Measurements from ENCODE around the gene SH3YL1. TPM values are rescaled to one million over a fixed set of nuclear protein-coding genes. Genes with fewer than 3 reads are reported as not detected.

The SH3YL1 gene
- polyA plus RNA-seq, 1 donor (not counting 4 experiments of a cell fraction or from before 2014, with no cell fraction given) = 41.8 TPM

DNA sequence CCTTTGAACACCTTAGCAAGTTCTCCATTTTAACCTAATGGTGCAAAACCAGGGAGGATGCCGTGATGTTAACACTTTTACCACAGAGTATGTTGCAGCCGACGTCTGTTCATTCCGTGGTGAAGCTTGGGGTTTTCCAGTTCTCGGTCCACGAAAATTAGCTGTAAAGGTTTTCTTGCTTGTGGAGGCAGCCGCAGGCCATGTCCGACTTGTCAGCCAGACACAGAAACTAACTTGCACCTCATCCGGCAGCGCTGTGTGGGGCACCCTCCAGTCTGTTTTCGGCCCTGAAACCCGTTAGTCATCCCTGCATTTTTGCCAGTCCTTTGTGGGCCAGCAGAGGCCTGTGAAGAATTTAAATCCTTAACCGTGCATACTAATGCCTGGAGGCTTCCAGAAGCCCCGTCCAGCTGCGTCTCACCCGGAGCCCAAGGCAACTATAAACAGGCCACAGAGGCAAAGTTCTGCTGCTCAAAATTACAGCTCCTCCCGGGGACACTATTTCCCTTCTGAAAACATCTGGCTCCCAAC lies 70.6 kb downstream of the SH3YL1 start:
- Histone ChIP-seq H3K9ac (ENCODE audit: control insufficient read depth, extremely low read depth, insufficient read depth, low read length) (peak overlapping the region; percentile 33), H3K36me3 (ENCODE audit: control insufficient read depth in 2 of 2, extremely low read depth in 1 of 2, insufficient read depth in 2 of 2, low read length in 2 of 2) (no peaks in the 10 kb centered on the region), H3K4me3 (ENCODE audit: control insufficient read depth in 2 of 3, extremely low read depth in 1 of 3, insufficient read depth in 2 of 3, low read depth in 1 of 3, low read length in 3 of 3) (peak overlapping the region in 1 of 3 experiments; percentile 27), H3K9me3 (ENCODE audit: control insufficient read depth, low read depth, low read length) (no peaks in the 10 kb centered on the region), H3K27ac (ENCODE audit: control insufficient read depth, insufficient read depth, low read length) (peak overlapping the region; percentile 65), H3K9me1 (ENCODE audit: control insufficient read depth, extremely low read depth, insufficient read depth, low read length) (no peaks in the 10 kb centered on the region), H4K20me1 (ENCODE audit: control insufficient read depth, extremely low read depth, insufficient read depth, low read length) (no peaks in the 10 kb centered on the region), H3K4me1 (ENCODE audit: control insufficient read depth, extremely low read depth, insufficient read depth, low read length) (peaks cover 15% of the 10 kb centered on the region), H2AFZ (ENCODE audit: control insufficient read depth, low read length) (peak overlapping the region; percentile 75), H3K4me2 (ENCODE audit: control insufficient read depth, extremely low read depth, insufficient read depth, low read depth, low read length) (peak overlapping the region; percentile 73), H3K79me2 (ENCODE audit: control insufficient read depth, insufficient read depth, low read length) (no peaks in the 10 kb centered on the region), H3K27me3 (ENCODE audit: control insufficient read depth, extremely low read depth, insufficient read depth, low read length) (no peaks in the 10 kb centered on the region)
- TF ChIP-seq, protein P1, sequence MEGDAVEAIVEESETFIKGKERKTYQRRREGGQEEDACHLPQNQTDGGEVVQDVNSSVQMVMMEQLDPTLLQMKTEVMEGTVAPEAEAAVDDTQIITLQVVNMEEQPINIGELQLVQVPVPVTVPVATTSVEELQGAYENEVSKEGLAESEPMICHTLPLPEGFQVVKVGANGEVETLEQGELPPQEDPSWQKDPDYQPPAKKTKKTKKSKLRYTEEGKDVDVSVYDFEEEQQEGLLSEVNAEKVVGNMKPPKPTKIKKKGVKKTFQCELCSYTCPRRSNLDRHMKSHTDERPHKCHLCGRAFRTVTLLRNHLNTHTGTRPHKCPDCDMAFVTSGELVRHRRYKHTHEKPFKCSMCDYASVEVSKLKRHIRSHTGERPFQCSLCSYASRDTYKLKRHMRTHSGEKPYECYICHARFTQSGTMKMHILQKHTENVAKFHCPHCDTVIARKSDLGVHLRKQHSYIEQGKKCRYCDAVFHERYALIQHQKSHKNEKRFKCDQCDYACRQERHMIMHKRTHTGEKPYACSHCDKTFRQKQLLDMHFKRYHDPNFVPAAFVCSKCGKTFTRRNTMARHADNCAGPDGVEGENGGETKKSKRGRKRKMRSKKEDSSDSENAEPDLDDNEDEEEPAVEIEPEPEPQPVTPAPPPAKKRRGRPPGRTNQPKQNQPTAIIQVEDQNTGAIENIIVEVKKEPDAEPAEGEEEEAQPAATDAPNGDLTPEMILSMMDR (optimal IDR thresholded peaks at IDR 0.05 in 1 of 3, IDR thresholded peaks at IDR 0.05 in 1 of 3, conservative IDR thresholded peaks at IDR 0.05 in 1 of 3; ENCODE audit: extremely low read depth in 1 of 3, insufficient read depth in 2 of 3, low read length in 3 of 3) = peak in 1 of 3 experiments; percentile 30
- no peak for TF ChIP-seq EZH2 (IDR thresholded peaks at IDR 0.05; ENCODE audit: low read length)
- peak; percentile 88 for FAIRE-seq
- peak; percentile 95 for DNase-seq (ENCODE audit: low read depth, low spot score)
- dilution Hi-C loops (cut with MboI; ENCODE audit: extremely low pct_ligation_motif_present, low sequenced_read_pairs) = no loop called here

DNA sequence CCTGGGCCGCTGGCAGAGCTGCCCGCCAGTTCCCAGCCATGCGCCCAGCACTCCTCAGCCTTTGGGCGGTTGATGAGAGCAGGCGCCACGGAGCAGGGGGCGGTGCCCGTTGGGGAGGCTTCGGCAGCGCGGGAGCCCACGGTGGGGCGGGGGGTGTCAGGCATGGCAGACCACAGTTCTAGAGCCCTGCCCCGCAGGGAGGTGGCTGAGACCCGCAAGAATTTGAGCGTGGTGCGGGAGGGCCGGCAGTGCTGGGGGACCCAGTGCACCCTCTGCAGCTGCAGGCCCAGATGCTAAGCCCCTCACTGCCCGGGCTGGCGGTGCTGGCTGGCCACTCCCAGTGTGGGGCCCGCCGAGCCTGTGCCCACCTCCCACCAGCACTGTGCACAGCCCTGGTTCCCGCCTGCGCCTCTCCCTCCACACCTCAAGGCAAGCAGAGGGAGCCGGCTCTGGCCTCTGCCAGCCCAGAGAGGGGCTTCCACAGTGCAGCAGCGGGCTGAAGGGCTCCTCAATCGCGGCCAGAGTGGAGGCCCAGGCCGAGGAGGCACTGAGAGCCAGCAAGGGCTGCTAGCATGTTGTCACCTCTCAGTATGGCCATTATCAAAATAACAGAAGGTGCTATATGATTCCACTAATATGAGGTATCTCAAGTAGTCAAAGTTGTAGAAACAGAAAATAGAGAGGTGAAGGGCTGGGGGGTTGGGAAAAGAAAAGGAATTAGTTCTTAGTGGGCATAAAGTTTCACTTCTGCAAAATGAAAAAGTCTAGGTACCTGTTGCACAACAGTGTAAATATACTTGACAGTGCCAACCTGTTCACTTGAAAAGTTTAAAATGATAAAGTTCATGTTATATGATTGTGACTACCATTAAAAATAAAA lies 72.3 kb downstream of the SH3YL1 start:
- TF ChIP-seq, protein P1 (optimal IDR thresholded peaks at IDR 0.05 in 1 of 3, IDR thresholded peaks at IDR 0.05 in 1 of 3, conservative IDR thresholded peaks at IDR 0.05 in 1 of 3; ENCODE audit: extremely low read depth in 1 of 3, insufficient read depth in 2 of 3, low read length in 3 of 3) = no peak
- TF ChIP-seq EZH2 (IDR thresholded peaks at IDR 0.05; ENCODE audit: low read length) = no peak
- Histone ChIP-seq H3K9ac (ENCODE audit: control insufficient read depth, extremely low read depth, insufficient read depth, low read length) (no peak overlapping the region), H3K27ac (ENCODE audit: control insufficient read depth, insufficient read depth, low read length) (no peak overlapping the region), H3K36me3 (ENCODE audit: control insufficient read depth in 2 of 2, extremely low read depth in 1 of 2, insufficient read depth in 2 of 2, low read length in 2 of 2) (no peaks in the 10 kb centered on the region), H3K9me1 (ENCODE audit: control insufficient read depth, extremely low read depth, insufficient read depth, low read length) (no peaks in the 10 kb centered on the region), H3K4me2 (ENCODE audit: control insufficient read depth, extremely low read depth, insufficient read depth, low read depth, low read length) (no peak overlapping the region), H3K4me3 (ENCODE audit: control insufficient read depth in 2 of 3, extremely low read depth in 1 of 3, insufficient read depth in 2 of 3, low read depth in 1 of 3, low read length in 3 of 3) (no peak overlapping the region), H3K4me1 (ENCODE audit: control insufficient read depth, extremely low read depth, insufficient read depth, low read length) (peaks cover 15% of the 10 kb centered on the region), H3K79me2 (ENCODE audit: control insufficient read depth, insufficient read depth, low read length) (no peaks in the 10 kb centered on the region), H4K20me1 (ENCODE audit: control insufficient read depth, extremely low read depth, insufficient read depth, low read length) (no peaks in the 10 kb centered on the region), H2AFZ (ENCODE audit: control insufficient read depth, low read length) (no peak overlapping the region), H3K9me3 (ENCODE audit: control insufficient read depth, low read depth, low read length) (no peaks in the 10 kb centered on the region), H3K27me3 (ENCODE audit: control insufficient read depth, extremely low read depth, insufficient read depth, low read length) (no peaks in the 10 kb centered on the region)
- dilution Hi-C loops (cut with MboI; ENCODE audit: extremely low pct_ligation_motif_present, low sequenced_read_pairs) = no loop called here
- no peak for DNase-seq (ENCODE audit: low read depth, low spot score)
- FAIRE-seq = no peak
